Measurements from ENCODE around the gene BAIAP2L2. TPM values are rescaled to one million over a fixed set of nuclear protein-coding genes. Genes with fewer than 3 reads are reported as not detected.
A peak's percentile ranks its signal among the peaks of the same experiment; 100 is the strongest.
"Not testable (repeated sequence)": the region's sequence is repeated elsewhere in the genome, so short reads cannot be mapped to it uniquely, and the experiment has no call there.

The BAIAP2L2 gene
- 1 to 10 TPM in 1 of 9 donors, under 1 TPM in 7, not detected in 1; 0.17 to 2.1 (median 0.55) TPM for total RNA-seq
- polyA plus RNA-seq, result 1 to 10 TPM in 2 of 3 donors, under 1 TPM in 1; 0.09 to 6.0 (median 4.6) TPM
- long read RNA-seq, donor 1, result 0 reads
- long read RNA-seq, donor 2, result 0 reads
- long read RNA-seq, donor 3, result 0 reads
- long read RNA-seq, donor 4, partial matches to known transcripts, result 0 of 1 reads
- long read RNA-seq, donor 4, other reads (novel, unspliced or antisense), result 1 of 1 reads
- long read RNA-seq, donor 5, partial matches to known transcripts, result 1 of 3 reads
- long read RNA-seq, donor 5, other reads (novel, unspliced or antisense), result 2 of 3 reads
- long read RNA-seq, donor 6, partial matches to known transcripts, result 1 of 4 reads
- long read RNA-seq, donor 6, other reads (novel, unspliced or antisense), result 3 of 4 reads
- long read RNA-seq, donor 7, result 0 reads
- long read RNA-seq, donor 8, result 0 reads
- long read RNA-seq, donor 9, result 0 reads
- long read RNA-seq, donor 10, result 0 reads

GRCh38 chr22:38110008-38110862 lies at the start of gene BAIAP2L2:
Gene BAIAP2L2 (minus strand): TSS chr22:38110684. CDS start chr22:38110525, 159 bp downstream.
- Histone ChIP-seq H3K27ac (no peak within 1 kb of the TSS), H3K36me3 (replicated peaks in 1 of 2) (no peaks in the 10 kb centered on the region), H3K4me1 (replicated peaks in 1 of 2) (peaks cover 0 to 7% of the 10 kb centered on the region in 2 donors), H3K4me3 (no peak within 1 kb of the TSS), H3K27me3 (no peaks in the 10 kb centered on the region), H3K9me3 (replicated peaks in 1 of 3) (no peaks in the 10 kb centered on the region)
- DNase-seq, result no peak
- intact Hi-C loops (cut with DNase I), result loop anchor here in 1 of 2 donors (10.0 kb wide), 2 partner anchors 115 to 245 kb away; no protein-coding TSS in a partner anchor
- 86 to 100% (median 89%) methylated on average over 1 to 19 of the region's 19 CpGs for WGBS, 4 donors
- no peak for TF ChIP-seq CTCF (IDR thresholded peaks at IDR 0.05)
- no peak for TF ChIP-seq POLR2A (IDR thresholded peaks at IDR 0.05)

GRCh38 chr22:38155703-38156102 lies 45.2 kb upstream of the BAIAP2L2 start:
- Histone ChIP-seq H3K27ac (no peak overlapping the region), H3K36me3 (replicated peaks in 1 of 2) (no peaks in the 10 kb centered on the region), H3K27me3 (no peaks in the 10 kb centered on the region), H3K4me1 (replicated peaks in 1 of 2) (no peaks in the 10 kb centered on the region), H3K9me3 (replicated peaks in 1 of 3) (no peaks in the 10 kb centered on the region), H3K4me3 (no peak overlapping the region)
- no peak for DNase-seq
- 82 to 94% (median 90%) methylated on average over 1 of the region's 1 CpG for WGBS, 4 donors
- no peak for TF ChIP-seq CTCF (IDR thresholded peaks at IDR 0.05)
- TF ChIP-seq POLR2A (IDR thresholded peaks at IDR 0.05), result no peak
- intact Hi-C loops (cut with DNase I), result no loop called here

GRCh38 chr22:38154563-38154915 lies 44.1 kb upstream of the BAIAP2L2 start:
- H3K4me1 ChIP-seq (replicated peaks in 1 of 2); H3K4me3 ChIP-seq; H3K36me3 ChIP-seq (replicated peaks in 1 of 2); intact Hi-C loops (cut with DNase I); H3K27me3 ChIP-seq; H3K27ac ChIP-seq; H3K9me3 ChIP-seq (replicated peaks in 1 of 3); DNase-seq: not testable (repeated sequence)
- 73 to 85% (median 76%) methylated on average over 1 of the region's 1 CpG for WGBS, 4 donors

- Histone ChIP-seq H3K9me3 (replicated peaks in 1 of 3) (no peaks in the 10 kb centered on the region), H3K4me3 (no peak overlapping the region), H3K27me3 (no peaks in the 10 kb centered on the region), H3K4me1 (replicated peaks in 1 of 2) (no peaks in the 10 kb centered on the region), H3K36me3 (replicated peaks in 1 of 2) (no peaks in the 10 kb centered on the region), H3K27ac (no peak overlapping the region)
- TF ChIP-seq CTCF (IDR thresholded peaks at IDR 0.05) (no peak), POLR2A (IDR thresholded peaks at IDR 0.05) (no peak)
- DNase-seq, result peak in 1 of 7 donors; percentile 35
- intact Hi-C loops (cut with DNase I), result no loop called here
- 70 to 79% (median 75%) methylated on average over 3 to 4 of the region's 4 CpGs for WGBS, 4 donors
These were observed 43.5 kb upstream of the BAIAP2L2 start for GRCh38 chr22:38153821-38154562.
